HCT116 (cell line): Measurements from ENCODE around the gene SNAP47. TPM values are rescaled to one million over a fixed set of nuclear protein-coding genes. Genes with fewer than 3 reads are reported as not detected.

Experiments
- ATAC-seq: fragments of 200-7000 bp; cut with Tn5 transposase; 2 replicates; pipeline ENCODE4 v1.9.1; 2020; ENCODE audit warnings: mild to moderate bottlenecking, moderate library complexity
- BruUV-seq: library from RNA; stranded (reverse); fragments of 400-500 nt; replicated peaks from 2 replicates; lab custom pipeline; 2021; lab: Mats Ljungman, UMichigan
- CTCF ChIA-PET: fragments of 300-600 bp; sonication (Branson Sonifier 250); formaldehyde crosslinking; loops from one replicate; lab custom pipeline; 2021; ENCODE audit warnings: antibody characterized with exemption; lab: Charles Lee
- POLR2A ChIA-PET: fragments of 300-600, 350-600 bp; sonication (Branson Sonifier 250); formaldehyde crosslinking; loops from one replicate; lab custom pipeline; 2021; ENCODE audit warnings: antibody characterized with exemption; lab: Charles Lee
- RAD21 ChIA-PET, 2 experiments: fragments of 300-600 bp; sonication (Branson Sonifier 250); formaldehyde crosslinking; loops; one replicate each; lab custom pipeline; 2023; ENCODE audit warnings: low total read pairs in 2 of 2; ENCODE audit not compliant: uncharacterized antibody in 2 of 2, unreplicated experiment in 2 of 2, low non-redundant PET in 1 of 2; lab: Charles Lee
- DNase-seq: peaks from one replicate; pipeline ENCODE4 v3.0.0-alpha.2; 2010; ENCODE audit warnings: low read depth, low spot score
- H2AFZ ChIP-seq: fragments of 200-600 bp; shearing (Covaris generic), sonication (generic); 2 replicates; pipeline ENCODE4 v1.6.1; 2017; ENCODE audit warnings: low read depth, mixed run types, mixed read lengths, antibody characterized with exemption, low read length; ENCODE audit not compliant: poor library complexity, severe bottlenecking
- H3K27ac ChIP-seq: 2 replicates; pipeline ENCODE4 v1.5.1; 2012; ENCODE audit warnings: low read depth, low read length
- H3K27me3 ChIP-seq: fragments of 200-600 bp; sonication (generic); 2 replicates; pipeline ENCODE4 v1.6.1; 2016; ENCODE audit warnings: mixed run types, low read length, mixed read lengths; ENCODE audit not compliant: insufficient read depth
- H3K36me3 ChIP-seq, 2 experiments: fragments of 200-500 bp in 1 of 2; fragments of 200-600 bp in 1 of 2; sonication (Bioruptor generic) in 1 of 2; sonication (generic) in 1 of 2; 2 replicates each; pipeline versions ENCODE4 v1.5.1 to v1.6.1; 2014 to 2016; ENCODE audit warnings: low read length in 2 of 2, inconsistent platforms in 1 of 2, mixed read lengths in 1 of 2, mixed run types in 1 of 2; ENCODE audit not compliant: insufficient read depth in 2 of 2, control insufficient read depth in 1 of 2
- H3K4me1 ChIP-seq, 2 experiments: fragments of 200-600 bp in 1 of 2; sonication (generic) in 1 of 2; 2 replicates each; pipeline versions ENCODE4 v1.5.1 to v1.6.1; 2012 to 2017; ENCODE audit warnings: low read length in 2 of 2, inconsistent platforms in 1 of 2, mild to moderate bottlenecking in 1 of 2, mixed read lengths in 1 of 2, mixed run types in 1 of 2, moderate library complexity in 1 of 2; ENCODE audit not compliant: insufficient read depth in 2 of 2, control insufficient read depth in 1 of 2
- H3K4me2 ChIP-seq: fragments of 200-600 bp; sonication (generic); 2 replicates; pipeline ENCODE4 v1.6.1; 2017; ENCODE audit warnings: mixed run types, low read length, mixed read lengths
- H3K4me3 ChIP-seq, 2 experiments: fragments of 200-600 bp in 1 of 2; sonication (generic) in 1 of 2; replicated peaks in 1 of 2; 2 replicates each; pipeline ENCODE4 v1.5.1; 2011 to 2016; ENCODE audit warnings: low read length in 2 of 2, control low read depth in 1 of 2, low read depth in 1 of 2, mild to moderate bottlenecking in 1 of 2, mixed read lengths in 1 of 2, mixed run types in 1 of 2
- H3K79me2 ChIP-seq: fragments of 200-600 bp; sonication (generic); 2 replicates; pipeline ENCODE4 v1.6.1; 2017; ENCODE audit warnings: mild to moderate bottlenecking, mixed run types, low read length, moderate library complexity, mixed read lengths; ENCODE audit not compliant: insufficient read depth
- H3K9ac ChIP-seq: fragments of 200-600 bp; sonication (generic); 2 replicates; pipeline ENCODE4 v1.6.1; 2016; ENCODE audit warnings: low read length, mixed read lengths
- H3K9me2 ChIP-seq: fragments of 200-600 bp; sonication (generic), shearing (Covaris generic); 2 replicates; pipeline ENCODE4 v1.6.1; 2017; ENCODE audit warnings: mixed run types, mild to moderate bottlenecking, moderate library complexity; ENCODE audit not compliant: insufficient read depth
- H3K9me3 ChIP-seq, 2 experiments: fragments of 200-500 bp in 1 of 2; fragments of 200-600 bp in 1 of 2; sonication (Bioruptor generic) in 1 of 2; sonication (generic) in 1 of 2; 2 replicates each; pipeline ENCODE4 v1.6.1; 2014 to 2017; ENCODE audit warnings: low read length in 2 of 2, mixed read lengths in 2 of 2, inconsistent platforms in 1 of 2, low read depth in 1 of 2, mild to moderate bottlenecking in 1 of 2, mixed run types in 1 of 2, moderate library complexity in 1 of 2; ENCODE audit not compliant: control insufficient read depth in 1 of 2, insufficient read depth in 1 of 2
- H4K20me1 ChIP-seq: fragments of 200-600 bp; sonication (generic), shearing (Covaris generic); 2 replicates; pipeline ENCODE4 v1.6.1; 2017; ENCODE audit warnings: mixed run types, mild to moderate bottlenecking, moderate library complexity; ENCODE audit not compliant: insufficient read depth
- CBX3 ChIP-seq: IDR thresholded peaks from 2 replicates; pipeline ENCODE4 v1.6.1; 2012; ENCODE audit warnings: low read depth
- EGR1 ChIP-seq: IDR thresholded peaks from 2 replicates; pipeline ENCODE4 v1.6.1; 2012; ENCODE audit warnings: low read depth
- EZH2 ChIP-seq: fragments of 200-600 bp; sonication (generic); IDR thresholded peaks from 2 replicates; pipeline ENCODE4 v1.6.1; 2017; ENCODE audit warnings: antibody characterized with exemption, mixed run types
- POLR2AphosphoS5 ChIP-seq: IDR thresholded peaks from 2 replicates; pipeline ENCODE4 v1.6.1; 2011; ENCODE audit warnings: mild to moderate bottlenecking, low read depth, low read length, moderate library complexity
- SP1 ChIP-seq: IDR thresholded peaks from 2 replicates; pipeline ENCODE4 v1.6.1; 2012; ENCODE audit warnings: low read depth
- SRF ChIP-seq: IDR thresholded peaks from 2 replicates; pipeline ENCODE4 v1.6.1; 2012; ENCODE audit warnings: low read depth
- TCF7L2 ChIP-seq: IDR thresholded peaks from 2 replicates; pipeline ENCODE4 v1.7.0; 2011; ENCODE audit warnings: borderline replicate concordance, inconsistent platforms; ENCODE audit not compliant: insufficient read depth, insufficient read length; ENCODE audit errors: extremely low read depth
- ZNF274 ChIP-seq: fragments of 200-500 bp; sonication (Bioruptor generic); IDR thresholded peaks from 2 replicates; pipeline ENCODE4 v1.6.1; 2014; ENCODE audit warnings: mild to moderate bottlenecking, low read depth, low read length, inconsistent platforms
- intact Hi-C: fragments of 100-400 bp; cut with micrococcal nuclease; formaldehyde crosslinking; loops from 2 replicates; pipeline ENCODE4 v1.10.0; 2022
- total RNA-seq: library from RNA; stranded (reverse); gene quantifications from one replicate; pipeline ENCODE4 v1.2.1, GENCODE V29; 2021; ENCODE audit not compliant: unreplicated experiment
- TF ChIP-seq, protein P1 (sequence below), 3 experiments: fragments of 200-600 bp in 1 of 3; sonication (generic) in 1 of 3; IDR thresholded peaks in 2 of 3; conservative IDR thresholded peaks in 1 of 3; 2 replicates each; pipeline ENCODE4 v1.5.1; 2012 to 2017; ENCODE audit warnings: low read depth in 2 of 3, low read length in 2 of 3, antibody characterized with exemption in 1 of 3, borderline replicate concordance in 1 of 3, control low read depth in 1 of 3, mild to moderate bottlenecking in 1 of 3, mixed read lengths in 1 of 3, mixed run types in 1 of 3, moderate library complexity in 1 of 3; ENCODE audit not compliant: insufficient read depth in 1 of 3

The SNAP47 gene
- total RNA-seq, 1 experiment from 2014 or later, result 37.9 TPM

- TF ChIP-seq, protein P1, sequence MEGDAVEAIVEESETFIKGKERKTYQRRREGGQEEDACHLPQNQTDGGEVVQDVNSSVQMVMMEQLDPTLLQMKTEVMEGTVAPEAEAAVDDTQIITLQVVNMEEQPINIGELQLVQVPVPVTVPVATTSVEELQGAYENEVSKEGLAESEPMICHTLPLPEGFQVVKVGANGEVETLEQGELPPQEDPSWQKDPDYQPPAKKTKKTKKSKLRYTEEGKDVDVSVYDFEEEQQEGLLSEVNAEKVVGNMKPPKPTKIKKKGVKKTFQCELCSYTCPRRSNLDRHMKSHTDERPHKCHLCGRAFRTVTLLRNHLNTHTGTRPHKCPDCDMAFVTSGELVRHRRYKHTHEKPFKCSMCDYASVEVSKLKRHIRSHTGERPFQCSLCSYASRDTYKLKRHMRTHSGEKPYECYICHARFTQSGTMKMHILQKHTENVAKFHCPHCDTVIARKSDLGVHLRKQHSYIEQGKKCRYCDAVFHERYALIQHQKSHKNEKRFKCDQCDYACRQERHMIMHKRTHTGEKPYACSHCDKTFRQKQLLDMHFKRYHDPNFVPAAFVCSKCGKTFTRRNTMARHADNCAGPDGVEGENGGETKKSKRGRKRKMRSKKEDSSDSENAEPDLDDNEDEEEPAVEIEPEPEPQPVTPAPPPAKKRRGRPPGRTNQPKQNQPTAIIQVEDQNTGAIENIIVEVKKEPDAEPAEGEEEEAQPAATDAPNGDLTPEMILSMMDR (IDR thresholded peaks at IDR 0.05 in 2 of 3, conservative IDR thresholded peaks at IDR 0.05 in 1 of 3; ENCODE audit: borderline replicate concordance in 1 of 3, insufficient read depth in 1 of 3, low read depth in 2 of 3, low read length in 2 of 3), result no peak
- no peak for TF ChIP-seq TCF7L2
- TF ChIP-seq CBX3, result no peak
- no peak for TF ChIP-seq POLR2AphosphoS5
- no peak for TF ChIP-seq SP1
- TF ChIP-seq EZH2, result no peak
- TF ChIP-seq EGR1, result no peak
Measured at GRCh38 chr1:227766653-227767277, 31.5 kb downstream of the SNAP47 start (continued).

GRCh38 chr1:227767401-227768124 lies 32.3 kb downstream of the SNAP47 start:
- H3K9me3 ChIP-seq, result no peaks in the 10 kb centered on the region
- intact Hi-C loops, result loop anchor here (10.0 kb wide), 1 partner anchor 307 kb away; no protein-coding TSS in a partner anchor
- DNase-seq, result no peak
- BruUV-seq, result no TSS peak
- no peaks in the 10 kb centered on the region for H4K20me1 ChIP-seq
- H3K4me3 ChIP-seq, result no peak overlapping the region
- no peak overlapping the region for H3K27ac ChIP-seq
- no peak overlapping the region for H2AFZ ChIP-seq
- H3K79me2 ChIP-seq, result peaks cover 27% of the 10 kb centered on the region; the same call in 1 of the 2 replicates
- H3K4me2 ChIP-seq, result no peak overlapping the region
- TF ChIP-seq ZNF274, result no peak
- TF ChIP-seq, protein P1 (IDR thresholded peaks at IDR 0.05 in 2 of 3, conservative IDR thresholded peaks at IDR 0.05 in 1 of 3; ENCODE audit: borderline replicate concordance in 1 of 3, insufficient read depth in 1 of 3, low read depth in 2 of 3, low read length in 2 of 3), result no peak
- TF ChIP-seq SRF, result no peak
- TF ChIP-seq CBX3, result no peak
- TF ChIP-seq, all 23 proteins: peak for 0
- Histone ChIP-seq H3K9me2 (no peaks in the 10 kb centered on the region), H3K27me3 (no peaks in the 10 kb centered on the region), H3K4me1 (peaks cover 3 to 12% of the 10 kb centered on the region in 2 experiments; a peak in 2 of 4 replicates), H3K9ac (no peak overlapping the region), H3K36me3 (peaks cover 11 to 20% of the 10 kb centered on the region in 2 experiments; a peak in 3 of 4 replicates)
- RAD21 ChIA-PET, result no interaction called here
- CTCF ChIA-PET, result no interaction called here
- POLR2A ChIA-PET, result no interaction called here
- no peak for ATAC-seq
